ENCODE results near the gene KIF12.

Gene KIF12

GRCh38 chr9:114107286-114108001 is 8.4 kb upstream of the KIF12 start:
- no peak for DNase-seq (ENCODE audit: low read depth in 2 of 2, low spot score in 1 of 2)

DNA sequence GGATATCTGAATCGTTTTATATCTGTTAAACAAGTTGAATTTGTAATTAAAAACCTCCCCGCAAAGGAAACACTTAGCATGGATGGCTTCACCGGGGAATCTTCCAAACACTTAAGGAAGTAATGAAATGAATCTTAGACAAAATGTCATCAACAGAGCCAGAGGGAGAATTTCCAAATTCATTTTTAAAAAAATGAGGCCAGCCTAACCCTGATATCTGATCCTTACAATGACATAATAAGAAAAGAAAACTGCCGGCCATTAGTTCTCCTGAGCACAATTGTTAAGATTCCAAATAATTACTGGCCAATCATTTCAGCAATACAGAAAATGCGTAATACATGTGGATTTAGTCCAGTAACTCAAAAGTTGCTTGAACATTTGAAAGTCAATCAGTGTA is 6.1 kb upstream of the KIF12 start:
- no peak for DNase-seq (ENCODE audit: low read depth in 2 of 2, low spot score in 1 of 2)

DNA sequence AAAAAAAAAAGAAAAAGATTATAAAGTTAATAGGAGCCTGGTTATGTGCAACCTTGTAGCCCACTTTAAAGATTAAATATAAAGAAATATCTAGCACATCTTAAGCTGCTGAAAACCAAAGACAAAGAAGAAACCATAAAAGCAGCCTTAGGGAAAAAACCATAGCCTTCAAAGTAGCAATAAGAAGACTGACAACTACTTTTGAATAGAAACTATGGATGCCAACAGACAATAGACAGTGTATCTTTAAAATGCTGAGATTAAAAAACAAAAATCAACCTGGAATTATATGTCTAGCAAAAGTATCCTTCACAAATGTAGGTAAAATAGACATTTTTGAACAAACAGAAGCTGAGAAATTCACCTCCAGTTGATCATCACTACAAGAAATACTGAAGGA is 3.4 kb upstream of the KIF12 start:
- DNase-seq (ENCODE audit: low read depth in 2 of 2, low spot score in 1 of 2) = no peak

GRCh38 chr9:114100536-114100935 is 1.4 kb upstream of the KIF12 start:
- no peak for DNase-seq (ENCODE audit: low read depth in 2 of 2, low spot score in 1 of 2)

- no peak for DNase-seq (ENCODE audit: low read depth in 2 of 2, low spot score in 1 of 2)
Observed at GRCh38 chr9:114099669-114100270, 678 bp upstream of the KIF12 start.

DNA sequence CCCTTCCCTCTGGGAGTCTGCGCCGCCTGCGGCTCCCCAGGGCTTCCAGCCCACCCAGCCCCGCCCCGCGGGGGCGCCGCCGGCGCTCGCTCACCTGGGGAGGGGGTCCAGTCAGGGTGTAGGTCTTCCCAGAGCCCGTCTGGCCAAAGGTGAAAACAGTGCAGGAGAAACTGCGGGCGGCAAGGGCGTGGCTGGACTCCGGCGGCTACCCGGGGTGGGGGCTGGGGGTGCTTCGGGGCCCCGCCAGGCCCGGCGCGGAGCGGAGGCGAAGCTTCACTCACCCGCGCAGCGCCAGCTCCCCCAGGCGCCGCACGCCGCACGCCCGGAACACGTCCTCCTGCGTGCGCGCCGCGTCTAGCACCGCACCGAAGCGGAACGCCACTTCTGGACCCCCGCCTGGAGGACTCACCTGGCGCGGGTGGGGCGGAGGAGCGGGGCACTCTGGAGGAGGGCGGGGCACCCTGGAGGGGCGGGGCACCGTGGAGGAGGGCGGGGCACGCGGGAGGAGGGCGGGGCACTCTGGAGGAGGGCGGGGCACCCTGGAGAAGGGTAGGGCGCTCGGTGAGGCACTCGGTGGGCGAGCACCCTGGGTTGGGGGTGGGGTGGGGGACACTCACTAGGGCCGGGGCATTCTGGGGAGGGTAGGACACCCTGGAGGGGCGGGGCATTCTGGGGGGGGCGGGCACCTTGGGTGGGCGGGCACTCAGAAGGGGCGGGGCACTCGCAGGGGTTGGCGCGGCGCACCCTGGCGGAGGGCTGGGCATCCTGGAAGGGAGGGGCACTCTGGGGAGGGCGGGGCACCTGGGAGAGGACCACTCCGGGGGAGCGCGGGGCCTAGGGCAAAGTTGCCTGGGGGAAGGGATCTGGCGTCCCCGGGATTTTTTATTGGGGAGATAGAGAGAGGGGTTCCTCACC is 814 bp downstream of the KIF12 start:
- no peak for DNase-seq (ENCODE audit: low read depth in 2 of 2, low spot score in 1 of 2)

DNA sequence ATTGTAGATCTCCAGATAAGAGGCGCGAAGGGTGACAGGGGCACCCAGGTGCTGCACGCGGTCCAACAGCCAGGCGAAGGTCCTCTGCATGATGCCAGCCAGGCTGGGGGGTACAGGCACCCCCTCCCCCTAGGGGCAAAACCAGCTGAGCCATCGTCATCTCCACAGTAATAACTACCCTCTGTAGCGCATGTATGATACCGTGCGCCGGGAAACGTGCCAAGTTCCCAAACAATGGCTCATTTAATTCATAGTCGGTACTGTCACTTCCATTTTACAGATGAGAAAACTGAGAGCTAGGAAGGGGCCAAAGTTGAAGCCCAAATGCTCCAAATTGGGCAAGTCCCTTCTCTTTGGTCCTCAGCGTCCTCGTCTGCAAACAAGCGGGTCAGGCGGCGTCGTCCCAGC is 1.5 kb downstream of the KIF12 start:
- no peak for DNase-seq (ENCODE audit: low read depth in 2 of 2, low spot score in 1 of 2)

DNA sequence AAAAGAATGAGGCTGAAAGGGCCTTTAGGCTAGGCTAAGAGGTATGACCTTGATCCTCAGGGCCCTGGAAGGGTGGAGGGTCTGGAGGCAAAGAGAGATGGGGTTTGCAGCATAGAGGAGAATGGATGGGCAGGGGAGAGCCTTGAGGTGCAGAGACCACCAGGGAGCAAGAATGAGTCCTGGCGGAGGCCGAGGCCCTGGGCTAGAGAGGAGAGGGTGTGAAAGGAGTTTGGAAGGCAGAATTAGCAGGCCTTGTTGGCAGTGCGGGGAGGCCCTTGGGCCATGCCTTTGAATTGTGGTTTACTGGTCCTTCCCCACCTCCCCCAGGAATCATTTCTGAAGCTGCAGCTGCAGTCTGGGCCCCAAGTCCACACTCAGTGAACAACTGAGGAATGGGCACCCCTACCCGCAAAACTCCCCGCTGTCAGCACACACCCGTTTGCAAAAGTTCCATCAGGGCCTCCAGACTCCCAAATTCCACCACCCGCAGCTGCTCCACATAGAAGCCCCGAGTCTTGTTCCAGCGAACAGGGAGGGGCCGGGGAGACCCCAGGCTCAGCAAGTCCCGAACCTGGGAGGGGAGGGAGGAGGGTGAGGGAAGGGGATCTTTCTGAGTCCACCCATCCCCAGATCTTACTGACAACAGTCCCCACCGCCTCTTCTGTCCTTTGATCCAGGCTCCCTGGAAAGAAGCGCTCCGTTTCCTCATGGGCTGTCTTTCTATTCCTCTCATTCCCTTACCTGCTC is 2.1 kb downstream of the KIF12 start:
- DNase-seq (ENCODE audit: low read depth in 2 of 2, low spot score in 1 of 2) = no peak

DNA sequence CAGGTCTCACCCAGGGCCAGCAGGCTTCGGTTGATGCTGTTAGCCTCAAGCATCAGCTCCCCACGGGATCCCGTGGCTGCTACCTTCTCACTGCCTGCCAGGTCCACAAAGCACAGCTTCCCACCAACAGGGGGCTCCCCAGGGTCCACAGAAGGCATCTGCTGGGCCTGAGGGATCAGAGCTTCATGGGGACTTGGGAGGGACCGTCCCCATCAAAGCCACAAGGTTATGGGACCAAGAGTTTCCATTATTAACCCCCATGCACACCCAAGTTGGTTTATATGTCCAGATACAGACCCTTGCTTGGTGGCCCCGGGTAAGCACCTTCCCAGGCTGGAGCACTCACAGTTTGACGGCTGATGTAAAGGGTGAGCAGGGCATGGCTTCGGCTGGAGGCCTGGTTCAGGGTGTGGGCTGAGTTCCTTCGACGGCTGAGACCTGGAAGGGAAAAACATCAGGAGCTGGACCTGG is 3.0 kb downstream of the KIF12 start:
- no peak for DNase-seq (ENCODE audit: low read depth in 2 of 2, low spot score in 1 of 2)

GRCh38 chr9:114094971-114095370 is 4.1 kb downstream of the KIF12 start:
- DNase-seq (ENCODE audit: low read depth in 2 of 2, low spot score in 1 of 2) = no peak

- DNase-seq (ENCODE audit: low read depth in 2 of 2, low spot score in 1 of 2) = no peak
Observed at GRCh38 chr9:114093761-114094505, 5.2 kb downstream of the KIF12 start.

GRCh38 chr9:114093031-114093471 is 6.0 kb downstream of the KIF12 start:
- no peak for DNase-seq (ENCODE audit: low read depth in 2 of 2, low spot score in 1 of 2)

DNA sequence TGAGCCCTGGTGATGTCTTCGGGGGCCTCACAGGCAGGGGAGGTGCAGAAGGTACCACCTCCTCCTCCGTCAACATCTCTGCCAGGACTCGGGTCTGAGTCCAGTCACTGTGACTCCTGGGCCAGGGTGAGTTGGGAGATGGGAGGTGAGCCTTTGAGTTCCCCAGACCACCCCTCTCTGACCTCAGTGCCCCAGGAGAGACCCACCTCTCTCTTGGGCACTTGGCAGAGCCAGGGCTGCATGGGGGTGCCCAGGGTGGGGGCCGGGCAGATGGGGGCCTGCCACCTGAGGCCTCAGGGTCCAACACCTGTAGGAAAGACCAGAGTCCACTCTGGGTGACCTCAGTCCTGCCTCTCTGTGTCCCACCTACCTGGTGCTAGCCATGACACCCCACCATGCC is 6.8 kb downstream of the KIF12 start:
- no peak for DNase-seq (ENCODE audit: low read depth in 2 of 2, low spot score in 1 of 2)

DNA sequence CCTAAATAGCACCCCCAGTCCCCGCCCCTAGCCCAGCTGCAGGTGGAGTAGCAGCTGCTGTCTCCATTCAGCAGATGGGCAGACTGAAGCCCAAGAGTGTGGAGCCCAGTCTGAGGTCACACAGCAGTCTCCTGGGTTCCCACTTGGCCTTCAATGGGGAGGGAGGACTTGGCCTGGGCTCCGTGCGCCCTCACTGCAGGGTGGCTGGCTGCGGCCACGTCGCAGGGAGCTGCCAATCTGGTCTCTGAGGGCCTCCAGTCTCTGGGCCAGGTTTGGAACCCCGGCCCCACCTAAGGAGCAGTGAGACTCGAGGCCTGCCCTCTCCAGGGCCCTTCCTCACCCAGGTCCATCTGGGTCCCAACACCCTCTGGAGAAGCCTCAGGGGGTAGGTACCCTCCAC is 7.4 kb downstream of the KIF12 start:
- DNase-seq (ENCODE audit: low read depth in 2 of 2, low spot score in 1 of 2) = no peak

DNA sequence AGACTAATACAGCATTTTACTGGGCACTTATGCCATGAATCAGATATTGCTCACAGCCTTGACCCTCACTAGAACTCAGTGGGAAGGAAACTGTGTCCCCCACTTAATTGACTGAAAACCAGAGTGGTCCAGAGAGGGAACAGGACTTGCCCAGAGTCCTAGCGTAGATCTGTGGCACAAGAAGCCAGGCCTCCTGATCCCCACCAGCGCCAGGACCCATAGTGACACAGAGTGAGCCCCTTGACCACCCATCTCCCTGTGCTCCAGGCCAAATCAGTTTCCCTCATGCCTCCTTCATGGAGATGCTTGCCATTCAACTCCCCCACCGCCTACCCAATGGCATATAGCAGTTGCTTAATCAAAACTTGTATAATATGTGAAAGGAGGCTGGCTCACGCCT is 8.3 kb downstream of the KIF12 start:
- DNase-seq (ENCODE audit: low read depth in 2 of 2, low spot score in 1 of 2) = no peak

- DNase-seq (ENCODE audit: low read depth in 2 of 2, low spot score in 1 of 2) = no peak
Observed at GRCh38 chr9:114089206-114089840, 9.8 kb downstream of the KIF12 start.

DNA sequence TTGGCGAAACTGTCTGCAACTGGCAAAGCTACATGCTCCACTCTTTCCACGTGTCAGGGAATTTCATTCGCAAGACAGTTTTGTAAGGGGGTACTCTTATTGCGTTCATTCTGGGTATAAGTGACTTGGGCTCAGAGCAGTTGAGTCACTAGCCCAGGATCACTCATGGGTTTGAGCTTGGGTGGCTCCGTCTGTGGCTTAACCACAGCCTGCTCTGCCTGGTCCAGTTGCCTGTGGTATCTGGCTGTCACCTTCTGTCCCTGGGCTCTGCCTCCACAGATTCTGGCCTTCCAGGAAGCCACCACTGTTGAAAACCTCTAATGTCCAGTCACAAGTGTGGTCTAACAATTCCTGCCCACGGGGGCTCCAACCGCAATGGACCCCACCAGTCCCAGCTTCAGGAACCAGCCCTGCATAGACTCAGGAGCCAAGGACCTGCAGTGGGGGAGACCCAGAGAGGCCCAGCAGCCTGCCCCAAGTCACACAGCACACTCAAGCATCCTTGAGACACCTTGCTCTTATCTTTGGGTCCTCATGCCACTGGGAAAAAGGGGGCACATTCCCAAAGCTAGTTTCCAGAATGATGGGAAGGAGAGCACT is 10.4 kb downstream of the KIF12 start:
- no peak for DNase-seq (ENCODE audit: low read depth in 2 of 2, low spot score in 1 of 2)

DNA sequence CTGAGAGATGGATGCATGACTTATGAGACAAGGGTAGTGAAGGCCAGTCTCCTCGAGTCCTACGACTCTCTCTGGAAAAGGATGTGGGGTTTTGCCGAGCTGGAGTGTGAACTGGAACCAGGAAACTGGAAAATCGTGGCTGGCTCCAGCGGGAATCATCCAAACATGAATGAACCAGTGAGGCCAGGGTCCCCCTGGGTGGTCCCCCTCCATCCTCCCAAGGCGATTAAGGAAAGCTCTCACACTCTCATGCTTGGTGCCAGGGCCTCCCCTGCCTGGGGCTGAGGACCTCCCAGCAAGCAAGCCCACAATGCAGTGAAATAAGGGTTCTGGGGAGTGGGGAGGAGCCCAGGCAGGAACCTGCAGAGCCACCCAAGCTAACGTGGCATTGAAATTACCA is 11.4 kb downstream of the KIF12 start:
- no peak for DNase-seq (ENCODE audit: low read depth in 2 of 2, low spot score in 1 of 2)

DNA sequence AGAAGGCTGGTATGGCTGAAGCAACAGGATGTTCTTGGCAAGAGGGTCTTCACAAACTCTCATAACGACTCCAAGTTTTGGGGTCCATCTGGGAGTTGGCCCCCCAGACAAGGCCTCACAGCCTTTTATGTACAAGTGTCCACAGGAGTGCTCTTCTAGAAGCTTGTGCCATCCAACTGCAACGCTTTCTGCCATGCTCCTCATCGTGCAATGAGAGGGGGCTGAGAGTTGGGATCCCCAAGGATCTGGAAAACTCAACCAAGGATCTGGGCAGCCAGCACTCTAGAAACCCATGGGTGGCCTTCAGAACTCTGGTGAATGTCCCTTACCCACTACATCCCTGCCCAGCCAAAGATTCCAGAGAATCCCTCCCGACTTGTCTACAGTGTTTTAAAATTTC is 12.5 kb downstream of the KIF12 start:
- no peak for DNase-seq (ENCODE audit: low read depth in 2 of 2, low spot score in 1 of 2)

- no peak for DNase-seq (ENCODE audit: low read depth in 2 of 2, low spot score in 1 of 2)
Observed at GRCh38 chr9:114086009-114086408, 13.1 kb downstream of the KIF12 start.
